GM12878 (cell line): ENCODE results near the gene RAB28.

Experiments used
- CTCF ChIP-seq, 3 experiments: IDR thresholded peaks in 2 of 3; conservative IDR thresholded peaks in 1 of 3; 2 replicates each; pipeline ENCODE4 v1.5.1; 2011; ENCODE audit warnings: low read depth in 3 of 3, low read length in 3 of 3, mild to moderate bottlenecking in 3 of 3, control low read depth in 2 of 3, moderate library complexity in 2 of 3, inconsistent platforms in 1 of 3, mixed read lengths in 1 of 3; ENCODE audit not compliant: control insufficient read depth in 2 of 3, insufficient read depth in 1 of 3; ENCODE audit errors: extremely low read depth in 1 of 3
- FOS ChIP-seq: IDR thresholded peaks from 3 replicates; pipeline ENCODE4 v1.6.1; 2011; ENCODE audit warnings: borderline replicate concordance; ENCODE audit not compliant: insufficient read length; ENCODE audit errors: extremely low read depth
- JUND ChIP-seq: IDR thresholded peaks from 2 replicates; pipeline ENCODE4 v1.6.1; 2012; ENCODE audit warnings: low read depth, mild to moderate bottlenecking, low read length, improper control_type of control experiment, moderate library complexity
- MXI1 ChIP-seq: fragments of 150-350 bp; IDR thresholded peaks from 2 replicates; pipeline ENCODE4 v1.6.1; 2011; ENCODE audit warnings: low read depth, mild to moderate bottlenecking, inconsistent platforms, low read length, improper control_type of control experiment
- PML ChIP-seq: IDR thresholded peaks from 2 replicates; pipeline ENCODE4 v1.6.1; 2012; ENCODE audit warnings: low read length, inconsistent platforms
- POLR2A ChIP-seq: IDR thresholded peaks from 2 replicates; pipeline ENCODE4 v1.6.1; 2011; ENCODE audit warnings: low read depth, mild to moderate bottlenecking, low read length
- SREBF2 ChIP-seq: IDR thresholded peaks from 2 replicates; pipeline ENCODE4 v1.6.1; 2012; ENCODE audit warnings: mild to moderate bottlenecking, low read length
- YY1 ChIP-seq: IDR thresholded peaks from 2 replicates; pipeline ENCODE4 v1.6.1; 2011; ENCODE audit warnings: low read depth, mild to moderate bottlenecking, low read length
- ZNF217 ChIP-seq: fragments of 450-650 bp; IDR thresholded peaks from 2 replicates; pipeline ENCODE4 v1.6.1; 2017; ENCODE audit warnings: antibody characterized with exemption, mild to moderate bottlenecking
- ZSCAN29 ChIP-seq: fragments of 450-650 bp; IDR thresholded peaks from 2 replicates; pipeline ENCODE4 v1.6.1; 2017; ENCODE audit warnings: mild to moderate bottlenecking, moderate library complexity
- TF ChIP-seq, protein P1 (sequence below): IDR thresholded peaks from 2 replicates; pipeline ENCODE4 v1.6.1; 2011; ENCODE audit warnings: low read depth, low read length, improper control_type of control experiment, borderline replicate concordance

- no peak for TF ChIP-seq SREBF2
- TF ChIP-seq, protein P1, sequence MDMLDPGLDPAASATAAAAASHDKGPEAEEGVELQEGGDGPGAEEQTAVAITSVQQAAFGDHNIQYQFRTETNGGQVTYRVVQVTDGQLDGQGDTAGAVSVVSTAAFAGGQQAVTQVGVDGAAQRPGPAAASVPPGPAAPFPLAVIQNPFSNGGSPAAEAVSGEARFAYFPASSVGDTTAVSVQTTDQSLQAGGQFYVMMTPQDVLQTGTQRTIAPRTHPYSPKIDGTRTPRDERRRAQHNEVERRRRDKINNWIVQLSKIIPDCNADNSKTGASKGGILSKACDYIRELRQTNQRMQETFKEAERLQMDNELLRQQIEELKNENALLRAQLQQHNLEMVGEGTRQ = no peak
- TF ChIP-seq ZNF217 = no peak
- TF ChIP-seq POLR2A = no peak
- no peak for TF ChIP-seq YY1
- TF ChIP-seq FOS = no peak
- TF ChIP-seq PML = no peak
- TF ChIP-seq JUND = no peak
- TF ChIP-seq ZSCAN29 = no peak
- no peak for TF ChIP-seq CTCF (IDR thresholded peaks at IDR 0.05 in 2 of 3, conservative IDR thresholded peaks at IDR 0.05 in 1 of 3; ENCODE audit: control insufficient read depth in 2 of 3, extremely low read depth in 1 of 3, insufficient read depth in 1 of 3, low read depth in 3 of 3, low read length in 3 of 3)
- no peak for TF ChIP-seq MXI1
Measured at GRCh38 chr4:13427599-13428325, 56.4 kb downstream of the RAB28 start.
